Stomach (tissue), 9 donors: ENCODE measurements around the gene GRB10. TPM values are rescaled to one million over a fixed set of nuclear protein-coding genes. Genes with fewer than 3 reads are reported as not detected.

Source experiments
- DNase-seq, 2 donors: peaks; one replicate each; pipeline versions ENCODE4 v3.0.0 to v3.0.0-alpha.2; 2013 to 2019
- H3K27ac ChIP-seq, 5 donors: fragments of 200-600 bp in 4 of 5; sonication (generic) in 4 of 5; one replicate each; pipeline ENCODE4 v1.5.1; 2013 to 2019; ENCODE audit warnings: mild to moderate bottlenecking in 1 of 5, moderate library complexity in 1 of 5
- H3K27me3 ChIP-seq, 3 donors: fragments of 200-600 bp; sonication (generic); one replicate each; pipeline ENCODE4 v1.5.1; 2017 to 2019; ENCODE audit warnings: mixed run types in 1 of 3
- H3K36me3 ChIP-seq, 4 donors: fragments of 200-600 bp; sonication (generic); 1 replicate in 3 of 4; 2 replicates in 1 of 4; pipeline ENCODE4 v1.5.1; 2016 to 2019
- H3K4me1 ChIP-seq, 4 donors: fragments of 200-600 bp; sonication (generic); one replicate each; pipeline ENCODE4 v1.5.1; 2016 to 2019
- H3K4me3 ChIP-seq, 4 donors: fragments of 200-600 bp; sonication (generic) in 3 of 4; one replicate each; pipeline ENCODE4 v1.5.1; 2016 to 2019; ENCODE audit warnings: mild to moderate bottlenecking in 1 of 4
- H3K9me3 ChIP-seq, 4 donors: fragments of 200-600 bp; sonication (generic); one replicate each; pipeline ENCODE4 v1.5.1; 2016 to 2019
- CTCF ChIP-seq, 7 experiments: fragments of 450-650 bp in 4 of 7; fragments of 200-600 bp in 3 of 7; sonication (generic) in 3 of 7; IDR thresholded peaks; one replicate each; pipeline ENCODE4 v1.5.1; 2016 to 2019; ENCODE audit warnings: antibody characterized with exemption in 7 of 7, control low read depth in 2 of 7, mild to moderate bottlenecking in 1 of 7
- EP300 ChIP-seq: sonication (generic); formaldehyde crosslinking; IDR thresholded peaks from one replicate; pipeline ENCODE4 v1.6.1; 2017; ENCODE audit warnings: antibody characterized with exemption
- POLR2A ChIP-seq, 4 donors: fragments of 450-650 bp; IDR thresholded peaks; one replicate each; pipeline ENCODE4 v1.6.1; 2016; ENCODE audit warnings: antibody characterized with exemption in 4 of 4, control low read depth in 2 of 4, mild to moderate bottlenecking in 1 of 4, moderate library complexity in 1 of 4
- POLR2AphosphoS5 ChIP-seq, 3 donors: sonication (generic); formaldehyde crosslinking; IDR thresholded peaks; one replicate each; pipeline ENCODE4 v1.6.1; 2016; ENCODE audit warnings: antibody characterized with exemption in 3 of 3
- WGBS, 5 donors: extraction: QIAGEN DNeasy Blood & Tissue Kit in 3 of 5; methylation state at CpG; one replicate each; pipeline versions ENCODE4 v1.1.5 to v1.1.7; 2013 to 2018; 5-methylcytosine and 5-hydroxymethylcytosine counted together
- intact Hi-C: fragments of 100-400 bp; cut with DNase I; formaldehyde crosslinking; loops from one replicate; pipeline ENCODE4 v1.15.1; 2023; ENCODE audit warnings: low total_unique reads
- polyA plus RNA-seq, 3 donors: library from polyadenylated mRNA; stranded (reverse); fragments of 200-250 nt; gene quantifications; one replicate each; pipeline ENCODE4 v1.2.3, GENCODE V29; 2013
- total RNA-seq, 5 donors: library from RNA; depleted of rRNA; stranded (reverse); fragments of >200 nt; gene quantifications; one replicate each; pipeline versions ENCODE4 v1.1.0 to v1.2.3, GENCODE V29; 2014 to 2016
- donor health status: healthy with polysubstance abuse.
- donor health status: Bipolar disorder and iron deficiency.
- donor health status: healthy.

The GRB10 gene
- total and polyA plus RNA-seq, 8 donors: 10.2 to 84.9 (median 49.6) TPM

GRCh38 chr7:50730446-50731400 is 52.0 kb downstream of the GRB10 start:
- no peak for DNase-seq
- H3K27ac ChIP-seq: peak overlapping the region in 3 of 5 donors; percentile 22 to 40 (median 23)
- no peaks in the 10 kb centered on the region for H3K27me3 ChIP-seq
- H3K9me3 ChIP-seq: no peaks in the 10 kb centered on the region
- H3K36me3 ChIP-seq: peaks cover 0 to 7% (median 3%) of the 10 kb centered on the region in 4 donors
- 60 to 81% (median 77%) methylated on average over 12 of the region's 12 CpGs for WGBS, 5 donors
- no peak overlapping the region for H3K4me3 ChIP-seq
- intact Hi-C loops: no loop called here
- no peak for TF ChIP-seq POLR2AphosphoS5 (IDR thresholded peaks at IDR 0.05)
- no peak for TF ChIP-seq EP300
- no peak for TF ChIP-seq POLR2A (IDR thresholded peaks at IDR 0.05)
- no peak for TF ChIP-seq CTCF (IDR thresholded peaks at IDR 0.05)
- peaks cover 12 to 80% (median 43%) of the 10 kb centered on the region in 4 donors for H3K4me1 ChIP-seq

DNA sequence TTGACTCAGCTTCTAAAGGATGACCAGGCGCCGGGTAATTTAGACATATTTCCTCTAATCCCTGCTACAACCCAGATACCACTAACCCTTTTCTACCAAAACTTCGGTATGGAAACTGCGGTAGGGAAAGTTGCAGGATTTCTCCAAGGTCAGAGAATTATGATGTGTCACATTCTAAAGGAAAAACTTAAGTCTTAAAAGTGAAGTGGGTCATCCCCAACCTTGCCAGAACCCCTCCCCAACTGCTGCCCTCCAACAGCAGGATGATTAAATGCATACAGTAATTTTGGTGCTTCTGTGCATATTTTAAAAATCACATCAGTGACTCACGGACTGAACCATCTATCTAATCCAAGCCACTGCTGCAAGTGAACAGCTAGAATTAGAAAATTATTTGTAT is 52.7 kb downstream of the GRB10 start:
- Histone ChIP-seq H3K4me1 (peaks cover 12 to 78% (median 45%) of the 10 kb centered on the region in 4 donors), H3K4me3 (no peak overlapping the region), H3K27me3 (no peaks in the 10 kb centered on the region), H3K36me3 (peaks cover 0 to 7% (median 3%) of the 10 kb centered on the region in 4 donors), H3K9me3 (no peaks in the 10 kb centered on the region), H3K27ac (peak overlapping the region in 3 of 5 donors; percentile 26 to 59 (median 36))
- no peak for TF ChIP-seq POLR2A (IDR thresholded peaks at IDR 0.05)
- no peak for TF ChIP-seq POLR2AphosphoS5 (IDR thresholded peaks at IDR 0.05)
- TF ChIP-seq EP300: no peak
- no peak for TF ChIP-seq CTCF (IDR thresholded peaks at IDR 0.05)
- intact Hi-C loops: no loop called here
- DNase-seq: no peak
- WGBS, 5 donors: 71 to 90% (median 78%) methylated on average over 5 of the region's 5 CpGs

GRCh38 chr7:50728184-50728583 is 54.5 kb downstream of the GRB10 start:
- 19 to 44% (median 35%) methylated on average over 2 of the region's 2 CpGs for WGBS, 5 donors

GRCh38 chr7:50727711-50728110 is 55.0 kb downstream of the GRB10 start:
- H3K9me3 ChIP-seq: no peaks in the 10 kb centered on the region
- DNase-seq: no peak
- no peak overlapping the region for H3K4me3 ChIP-seq
- TF ChIP-seq CTCF (IDR thresholded peaks at IDR 0.05) (no peak), EP300 (no peak), POLR2AphosphoS5 (IDR thresholded peaks at IDR 0.05) (no peak), POLR2A (IDR thresholded peaks at IDR 0.05) (no peak)
- WGBS, 5 donors: 77 to 91% (median 87%) methylated on average over 2 of the region's 2 CpGs
- peaks cover 6 to 56% (median 29%) of the 10 kb centered on the region in 4 donors for H3K4me1 ChIP-seq
- intact Hi-C loops: no loop called here
- peak overlapping the region in 1 of 5 donors; percentile 20 for H3K27ac ChIP-seq
- peaks cover 0 to 13% (median 4%) of the 10 kb centered on the region in 4 donors for H3K36me3 ChIP-seq
- H3K27me3 ChIP-seq: no peaks in the 10 kb centered on the region

More at GRCh38 chr7:50728184-50728583, 54.5 kb downstream of the GRB10 start:
- no peaks in the 10 kb centered on the region for H3K9me3 ChIP-seq
- no peaks in the 10 kb centered on the region for H3K27me3 ChIP-seq
- DNase-seq: no peak
- peak overlapping the region in 1 of 5 donors; percentile 20 for H3K27ac ChIP-seq
- peaks cover 6 to 60% (median 31%) of the 10 kb centered on the region in 4 donors for H3K4me1 ChIP-seq
- intact Hi-C loops: no loop called here
- no peak for TF ChIP-seq EP300
- TF ChIP-seq POLR2AphosphoS5 (IDR thresholded peaks at IDR 0.05): peak in 1 of 3 donors; percentile 14
- H3K4me3 ChIP-seq: no peak overlapping the region
- H3K36me3 ChIP-seq: peaks cover 0 to 13% (median 4%) of the 10 kb centered on the region in 4 donors
